ENCODE data around the gene OR10A6. TPM values are rescaled to one million over a fixed set of nuclear protein-coding genes. Genes with fewer than 3 reads are reported as not detected.

OR10A6 gene
- total and polyA plus RNA-seq, 2 donors (not counting 1 experiment from before 2014, with no cell fraction given), result not detected

DNA sequence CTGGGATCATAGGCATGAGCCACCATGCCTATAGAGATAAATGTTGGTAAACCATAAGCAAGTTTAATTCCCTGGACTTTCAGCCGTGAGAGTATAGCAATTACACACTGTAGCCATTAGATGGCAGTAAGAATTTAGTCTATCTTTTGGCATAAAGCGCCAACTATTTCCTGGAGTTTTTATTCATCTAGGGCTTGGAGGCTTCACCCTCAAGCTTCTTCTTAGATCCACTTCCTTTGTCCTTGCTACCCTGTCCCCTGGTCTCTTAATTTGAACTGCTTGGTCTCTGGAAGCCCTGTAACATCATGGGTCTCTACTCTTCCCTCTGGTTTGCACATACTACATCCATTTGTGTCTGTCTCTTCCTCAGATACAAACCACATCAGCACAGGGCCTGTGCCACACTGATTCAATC lies 38.2 kb downstream of the OR10A6 start:
- no peak overlapping the region for H3K4me3 Mint-ChIP-seq
- Histone ChIP-seq H3K4me1 (ENCODE audit: control insufficient read depth in 2 of 2, insufficient read depth in 2 of 2, low read length in 2 of 2) (peaks cover 20 to 25% of the 10 kb centered on the region in 2 donors), H3K79me2 (ENCODE audit: control insufficient read depth, insufficient read depth, low read length) (no peaks in the 10 kb centered on the region), H3K9me3 (ENCODE audit: control extremely low read depth in 1 of 3, control insufficient read depth in 2 of 3, insufficient read depth in 1 of 3, low read length in 2 of 3) (no peaks in the 10 kb centered on the region), H3K9ac (ENCODE audit: low read length) (peak overlapping the region; percentile 0), H3K27me3 (replicated peaks in 1 of 4; ENCODE audit: control extremely low read depth in 1 of 4, control insufficient read depth in 3 of 4, insufficient read depth in 4 of 4, low read length in 3 of 4) (no peaks in the 10 kb centered on the region), H3K4me2 (replicated peaks; ENCODE audit: low read depth, low read length, poor library complexity, severe bottlenecking) (peak overlapping the region; percentile 25), H3K4me3 (ENCODE audit: control extremely low read depth in 1 of 5, extremely low read depth in 1 of 5, insufficient read depth in 1 of 5, low read depth in 2 of 5, low read length in 4 of 5) (no peak overlapping the region), H3K36me3 (replicated peaks in 1 of 2; ENCODE audit: control extremely low read depth in 1 of 2, control insufficient read depth in 1 of 2, extremely low read depth in 1 of 2, insufficient read depth in 2 of 2, low read length in 1 of 2) (no peaks in the 10 kb centered on the region), H3K27ac (ENCODE audit: low read length in 2 of 2) (no peak overlapping the region), H2AFZ (ENCODE audit: insufficient read depth, low read depth, low read length, poor library complexity, severe bottlenecking) (peak overlapping the region; percentile 75), H4K20me1 (ENCODE audit: control insufficient read depth, insufficient read depth, low read length, poor library complexity, severe bottlenecking) (no peaks in the 10 kb centered on the region)
- ChIA-PET CTCF (interaction anchor here (1.6 to 2.0 kb wide), 3 partner anchors 18 to 206 kb away, joined by 3 to 15 read pairs (median 5); partner anchors contain the start of gene EIF3F), POLR2A (no interaction called here)
- WGBS (ENCODE audit: insufficient coverage), result 17% methylated on average over 1 of the region's 2 CpGs
- TF ChIP-seq EZH2 (IDR thresholded peaks at IDR 0.05; ENCODE audit: borderline replicate concordance, insufficient read depth, low read depth, low read length, poor library complexity, severe bottlenecking), result no peak
- TF ChIP-seq, protein P1, sequence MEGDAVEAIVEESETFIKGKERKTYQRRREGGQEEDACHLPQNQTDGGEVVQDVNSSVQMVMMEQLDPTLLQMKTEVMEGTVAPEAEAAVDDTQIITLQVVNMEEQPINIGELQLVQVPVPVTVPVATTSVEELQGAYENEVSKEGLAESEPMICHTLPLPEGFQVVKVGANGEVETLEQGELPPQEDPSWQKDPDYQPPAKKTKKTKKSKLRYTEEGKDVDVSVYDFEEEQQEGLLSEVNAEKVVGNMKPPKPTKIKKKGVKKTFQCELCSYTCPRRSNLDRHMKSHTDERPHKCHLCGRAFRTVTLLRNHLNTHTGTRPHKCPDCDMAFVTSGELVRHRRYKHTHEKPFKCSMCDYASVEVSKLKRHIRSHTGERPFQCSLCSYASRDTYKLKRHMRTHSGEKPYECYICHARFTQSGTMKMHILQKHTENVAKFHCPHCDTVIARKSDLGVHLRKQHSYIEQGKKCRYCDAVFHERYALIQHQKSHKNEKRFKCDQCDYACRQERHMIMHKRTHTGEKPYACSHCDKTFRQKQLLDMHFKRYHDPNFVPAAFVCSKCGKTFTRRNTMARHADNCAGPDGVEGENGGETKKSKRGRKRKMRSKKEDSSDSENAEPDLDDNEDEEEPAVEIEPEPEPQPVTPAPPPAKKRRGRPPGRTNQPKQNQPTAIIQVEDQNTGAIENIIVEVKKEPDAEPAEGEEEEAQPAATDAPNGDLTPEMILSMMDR (IDR thresholded peaks at IDR 0.05), result peak; percentile 75
- intact Hi-C loops (cut with micrococcal nuclease), result loop anchor here (1.0 to 10.0 kb wide), 2 partner anchors 94 to 312 kb away; partner anchors contain the start of gene EIF3F
- H3K9me3 Mint-ChIP-seq (ENCODE audit: insufficient read depth), result no peaks in the 10 kb centered on the region
- peak; percentile 56 for ATAC-seq (ENCODE audit: low read depth)
- H3K27me3 Mint-ChIP-seq, result peaks cover 4% of the 10 kb centered on the region
- peak; percentile 52 for DNase-seq
- peaks cover 28% of the 10 kb centered on the region for H3K4me1 Mint-ChIP-seq
- H3K27ac Mint-ChIP-seq, result no peak overlapping the region

DNA sequence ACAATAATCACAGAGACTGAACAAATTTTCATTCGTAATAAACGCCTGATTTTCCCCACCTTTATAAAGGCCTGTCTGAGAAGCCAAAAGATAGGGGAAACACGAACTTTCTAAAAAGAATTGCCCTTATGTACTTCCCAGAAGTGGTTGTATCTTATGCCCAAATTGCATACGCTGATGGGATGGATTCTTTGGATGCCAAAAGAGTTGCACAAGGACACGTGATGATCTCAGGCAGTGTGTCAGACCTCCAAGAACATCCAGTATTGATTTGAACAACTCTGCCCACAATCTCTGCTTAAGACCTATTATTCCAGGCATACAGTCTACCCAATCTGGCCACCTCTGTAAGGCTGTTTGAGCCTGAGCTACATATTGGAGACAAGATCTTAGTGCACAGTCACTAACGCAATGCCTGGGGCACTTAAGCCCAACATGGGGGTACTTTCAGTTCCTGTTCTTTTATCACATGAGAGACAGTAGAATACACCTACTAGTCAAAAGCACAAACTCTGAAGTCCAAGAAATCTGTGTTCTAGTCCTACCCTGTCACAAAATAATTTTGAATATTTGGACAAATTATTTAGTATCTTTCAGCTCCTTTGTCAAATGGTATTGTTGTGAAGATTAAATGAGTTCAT lies 38.9 kb downstream of the OR10A6 start:
- no peak overlapping the region for H2AFZ ChIP-seq (ENCODE audit: insufficient read depth, low read depth, low read length, poor library complexity, severe bottlenecking)
- 65% methylated on average over 5 of the region's 6 CpGs for WGBS (ENCODE audit: insufficient coverage)
- H3K27me3 ChIP-seq (replicated peaks in 1 of 4; ENCODE audit: control extremely low read depth in 1 of 4, control insufficient read depth in 3 of 4, insufficient read depth in 4 of 4, low read length in 3 of 4), result no peaks in the 10 kb centered on the region
- intact Hi-C loops (cut with micrococcal nuclease), result loop anchor here (1.0 to 10.0 kb wide), 2 partner anchors 95 to 313 kb away; partner anchors contain the start of gene EIF3F
- peak overlapping the region; percentile 25 for H3K4me2 ChIP-seq (replicated peaks; ENCODE audit: low read depth, low read length, poor library complexity, severe bottlenecking)
- H3K27me3 Mint-ChIP-seq, result peaks cover 4% of the 10 kb centered on the region
- DNase-seq (peak; percentile 59), ATAC-seq (ENCODE audit: low read depth) (peak; percentile 68)
- H3K9ac ChIP-seq (ENCODE audit: low read length), result peak overlapping the region; percentile 0
- H3K27ac Mint-ChIP-seq, result no peak overlapping the region
- peaks cover 20 to 25% of the 10 kb centered on the region in 2 donors for H3K4me1 ChIP-seq (ENCODE audit: control insufficient read depth in 2 of 2, insufficient read depth in 2 of 2, low read length in 2 of 2)
- H3K9me3 Mint-ChIP-seq (ENCODE audit: insufficient read depth), result no peaks in the 10 kb centered on the region
- H4K20me1 ChIP-seq (ENCODE audit: control insufficient read depth, insufficient read depth, low read length, poor library complexity, severe bottlenecking), result no peaks in the 10 kb centered on the region
- TF ChIP-seq EZH2 (IDR thresholded peaks at IDR 0.05; ENCODE audit: borderline replicate concordance, insufficient read depth, low read depth, low read length, poor library complexity, severe bottlenecking), result no peak
- TF ChIP-seq, protein P1 (IDR thresholded peaks at IDR 0.05), result no peak
- H3K4me3 ChIP-seq (ENCODE audit: control extremely low read depth in 1 of 5, extremely low read depth in 1 of 5, insufficient read depth in 1 of 5, low read depth in 2 of 5, low read length in 4 of 5), result no peak overlapping the region
- H3K27ac ChIP-seq (ENCODE audit: low read length in 2 of 2), result no peak overlapping the region
- H3K36me3 ChIP-seq (replicated peaks in 1 of 2; ENCODE audit: control extremely low read depth in 1 of 2, control insufficient read depth in 1 of 2, extremely low read depth in 1 of 2, insufficient read depth in 2 of 2, low read length in 1 of 2), result no peaks in the 10 kb centered on the region
- H3K79me2 ChIP-seq (ENCODE audit: control insufficient read depth, insufficient read depth, low read length), result no peaks in the 10 kb centered on the region
- peaks cover 28% of the 10 kb centered on the region for H3K4me1 Mint-ChIP-seq
- ChIA-PET POLR2A (no interaction called here), CTCF (interaction anchor here (1.6 to 2.0 kb wide), 3 partner anchors 17 to 207 kb away, joined by 3 to 15 read pairs (median 5); partner anchors contain the start of gene EIF3F)
- no peak overlapping the region for H3K4me3 Mint-ChIP-seq
- H3K9me3 ChIP-seq (ENCODE audit: control extremely low read depth in 1 of 3, control insufficient read depth in 2 of 3, insufficient read depth in 1 of 3, low read length in 2 of 3), result no peaks in the 10 kb centered on the region
